IPS-NIHi7 (cell line): Measurements from ENCODE around the gene RILP.
"Not testable (repeated sequence)": the region's sequence is repeated elsewhere in the genome, so short reads cannot be mapped to it uniquely, and the experiment has no call there.

ENCODE experiments used
- DNase-seq: peaks from one replicate; pipeline ENCODE4 v3.0.0; 2012; ENCODE audit warnings: mixed read lengths; ENCODE audit errors: extremely low spot score

The RILP gene

GRCh38 chr17:1649844-1650501 lies at the start of gene RILP:
RILP (minus strand) TSS chr17:1649866; CDS start chr17:1649804, 62 bp downstream.
- DNase-seq, result peak; percentile 71

DNA sequence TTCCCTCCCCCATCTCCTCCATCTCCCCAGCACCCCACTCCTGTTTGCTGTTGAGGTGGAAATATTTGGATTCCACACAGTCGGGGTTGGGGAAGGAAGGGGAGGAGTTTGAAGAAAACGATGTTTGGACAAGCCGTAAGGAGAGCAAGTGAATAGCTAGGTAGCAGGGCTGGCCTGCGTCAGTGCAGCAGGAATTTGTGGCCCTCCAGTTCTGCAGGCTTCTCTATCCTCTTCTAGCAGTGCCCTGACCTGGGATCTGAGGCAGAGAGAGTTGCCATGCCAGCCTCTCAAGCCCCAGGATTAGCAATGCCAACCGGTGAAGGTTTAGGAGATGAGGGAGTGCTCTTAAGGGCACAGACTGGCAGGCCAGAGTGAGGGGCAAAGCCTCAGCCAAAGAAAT lies 48.0 kb upstream of the RILP start:
- DNase-seq, result no peak

DNA sequence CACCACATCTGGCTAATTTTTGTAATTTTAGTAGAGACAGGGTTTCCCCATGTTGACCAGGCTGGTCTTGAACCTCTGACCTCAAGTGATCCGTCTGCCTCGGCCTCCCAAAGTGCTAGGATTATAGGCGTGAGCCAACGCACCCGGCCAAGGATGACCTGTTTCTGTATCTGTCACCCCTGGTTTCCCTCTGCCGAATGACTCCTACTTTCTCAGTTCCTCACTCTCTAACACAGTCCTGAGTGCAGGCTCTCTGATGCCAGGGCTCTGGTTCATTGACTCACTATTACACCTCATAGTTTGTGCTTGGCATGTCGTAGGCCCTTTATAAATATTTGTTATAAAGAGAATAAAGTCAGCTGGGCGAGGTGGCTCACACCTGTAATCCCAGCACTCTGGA lies 45.7 kb upstream of the RILP start:
- DNase-seq, result no peak

DNA sequence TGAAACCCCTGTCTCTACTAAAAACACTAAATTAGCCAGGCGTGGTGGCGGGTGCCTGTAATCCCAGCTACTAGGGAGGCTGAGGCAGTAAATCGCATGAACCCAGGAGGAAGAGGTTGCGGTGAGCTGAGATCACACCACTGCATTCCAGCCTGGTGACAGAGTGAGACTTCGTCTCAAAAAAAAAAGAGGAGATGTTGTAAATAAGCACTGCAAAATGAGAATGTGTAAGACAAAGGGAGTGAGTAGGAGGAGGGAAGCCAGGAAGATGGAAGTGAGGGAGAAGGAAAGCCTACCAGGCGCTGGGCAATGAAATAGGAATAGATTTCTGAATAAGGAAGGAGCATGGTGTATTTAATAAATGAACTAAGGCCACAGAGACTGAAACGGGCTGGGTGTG lies 43.7 kb upstream of the RILP start:
- no peak for DNase-seq

- no peak for DNase-seq
Observed at GRCh38 chr17:1690544-1691221, 41.0 kb upstream of the RILP start.

DNA sequence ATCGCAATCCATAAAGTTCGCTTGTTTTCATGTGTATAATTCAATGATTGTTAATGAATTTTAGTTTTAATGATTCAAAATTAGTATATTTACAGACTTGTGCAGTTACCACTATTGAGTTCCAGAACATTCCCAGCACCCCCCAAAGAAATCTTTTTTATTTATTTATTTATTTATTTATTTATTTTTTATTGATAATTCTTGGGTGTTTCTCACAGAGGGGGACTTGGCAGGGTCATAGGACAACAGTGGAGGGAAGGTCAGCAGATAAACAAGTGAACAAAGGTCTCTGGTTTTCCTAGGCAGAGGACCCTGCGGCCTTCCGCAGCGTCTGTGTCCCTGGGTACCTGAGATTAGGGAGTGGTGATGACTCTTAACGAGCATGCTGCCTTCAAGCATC lies 38.7 kb upstream of the RILP start:
- DNase-seq, result not testable (repeated sequence)

- DNase-seq, result no peak
Observed at GRCh38 chr17:1686086-1686485, 36.4 kb upstream of the RILP start.

DNA sequence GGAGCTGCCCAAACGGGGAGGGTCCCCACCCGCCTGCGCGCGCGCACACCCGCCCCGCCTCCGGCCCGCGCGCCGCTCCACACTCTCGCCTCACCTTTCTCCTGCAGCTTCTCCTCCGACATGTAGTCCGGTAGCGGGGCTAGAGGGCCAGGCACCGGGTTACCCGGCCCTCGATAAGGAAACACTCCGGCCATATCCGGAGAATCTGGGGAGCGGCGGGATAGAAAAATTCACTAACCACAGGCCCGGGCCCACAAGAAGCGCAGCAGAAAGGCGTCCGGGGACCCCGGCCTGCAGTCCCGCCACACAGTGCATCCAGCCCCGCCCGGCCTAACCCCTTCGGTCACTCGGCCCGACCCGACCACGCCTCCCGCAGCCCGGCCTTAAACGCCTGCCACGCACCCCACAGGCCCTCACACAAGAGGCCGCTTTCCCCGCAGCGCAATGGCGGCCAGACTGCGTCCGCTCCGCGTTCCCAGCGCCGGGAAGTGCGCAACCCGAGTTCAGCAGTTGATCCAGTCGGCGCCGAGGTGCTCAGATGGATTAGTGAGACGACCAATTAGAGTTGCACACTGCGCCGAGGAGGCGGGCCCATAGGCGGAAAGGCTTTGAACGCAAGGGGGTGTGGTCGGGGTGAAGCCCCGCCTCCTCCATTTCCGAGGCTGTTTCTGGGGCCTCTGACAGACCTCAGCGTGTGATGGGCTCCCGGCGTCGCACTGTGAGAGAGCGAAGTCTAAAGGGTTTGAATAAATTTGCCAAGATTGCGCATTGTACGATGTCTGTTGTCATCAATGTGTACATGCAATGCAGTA lies 34.9 kb upstream of the RILP start, which contains the start of gene PRPF8:
TSS of gene PRPF8 (minus strand) at position 490 of the 812 bp plus-strand sequence. CDS start at position 194, 296 bp downstream.
- peak; percentile 100 for DNase-seq

- no peak for DNase-seq
Observed at GRCh38 chr17:1683459-1683858, 33.8 kb upstream of the RILP start.

DNA sequence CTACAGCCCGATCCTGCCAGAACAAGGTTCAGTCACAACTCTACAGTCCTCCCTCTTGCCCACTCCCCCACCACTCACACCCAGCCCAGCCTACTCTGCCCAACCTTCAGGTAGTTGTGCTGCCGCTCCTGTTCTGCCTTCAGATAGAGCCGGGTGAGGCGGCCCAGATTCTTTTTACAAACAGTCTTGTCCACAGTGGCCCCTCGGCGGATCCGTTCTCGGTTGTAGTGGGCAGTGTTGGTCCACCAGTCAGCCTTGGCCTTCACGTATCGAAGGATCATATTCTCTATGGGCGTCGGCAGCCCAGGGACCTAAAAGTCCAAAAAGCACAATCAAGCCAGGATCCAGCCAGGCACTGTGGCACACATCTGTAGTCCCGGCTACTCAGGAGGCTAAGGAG lies 26.7 kb upstream of the RILP start:
- no peak for DNase-seq

DNA sequence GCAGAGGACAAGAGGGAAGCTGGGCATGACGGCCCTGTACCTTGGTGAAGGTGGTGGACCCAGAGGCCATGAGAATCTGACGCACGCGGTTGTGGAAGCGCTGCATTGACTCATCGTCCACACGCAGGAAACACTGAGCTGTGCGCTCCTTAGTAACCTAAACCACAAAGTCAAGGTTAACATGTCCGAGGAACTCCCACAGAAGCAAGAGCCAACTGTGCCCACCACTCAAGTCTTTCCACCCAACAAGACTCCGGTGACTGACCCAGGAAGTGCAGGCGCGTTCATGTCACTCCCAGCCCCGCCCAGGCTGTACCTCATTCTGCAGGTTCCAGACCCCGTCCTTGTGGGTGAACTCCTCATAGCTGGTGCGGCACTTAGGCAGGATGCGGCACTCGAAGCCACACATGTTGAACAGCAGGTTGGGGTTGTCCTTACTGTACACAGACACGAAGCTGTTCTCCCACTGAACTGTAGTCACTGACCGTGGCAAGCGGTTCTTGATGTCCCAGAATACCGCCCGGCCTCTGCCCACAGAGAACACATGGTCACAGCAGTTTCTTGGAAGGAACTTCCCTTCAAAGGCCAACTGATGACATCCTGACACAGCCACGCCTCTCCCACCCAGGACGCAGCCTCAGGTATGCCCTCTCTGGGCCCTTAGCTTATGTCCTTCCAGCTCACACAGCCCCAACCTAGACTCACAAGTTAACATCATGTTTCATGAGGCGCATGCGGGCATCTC lies 23.5 kb upstream of the RILP start:
- no peak for DNase-seq

DNA sequence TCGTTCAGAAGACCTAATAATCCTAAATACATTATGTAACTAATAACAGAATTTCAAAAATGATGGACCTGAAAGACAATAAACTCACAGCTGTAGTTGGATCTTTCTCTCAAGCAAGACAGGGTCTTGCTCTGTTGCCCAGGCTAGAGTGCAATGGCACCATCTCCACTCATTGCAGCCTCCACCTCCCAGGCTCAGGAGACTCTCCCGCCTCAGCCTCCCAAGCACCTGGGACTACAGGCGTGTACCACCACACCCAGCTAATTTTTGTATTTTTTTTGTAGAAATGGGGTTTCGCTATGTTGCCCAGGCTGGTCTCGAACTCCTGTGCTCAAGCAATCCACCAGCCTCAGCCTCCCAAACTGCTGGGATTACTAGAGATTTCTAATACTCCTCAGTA lies 14.3 kb upstream of the RILP start:
- DNase-seq, result not testable (repeated sequence)

DNA sequence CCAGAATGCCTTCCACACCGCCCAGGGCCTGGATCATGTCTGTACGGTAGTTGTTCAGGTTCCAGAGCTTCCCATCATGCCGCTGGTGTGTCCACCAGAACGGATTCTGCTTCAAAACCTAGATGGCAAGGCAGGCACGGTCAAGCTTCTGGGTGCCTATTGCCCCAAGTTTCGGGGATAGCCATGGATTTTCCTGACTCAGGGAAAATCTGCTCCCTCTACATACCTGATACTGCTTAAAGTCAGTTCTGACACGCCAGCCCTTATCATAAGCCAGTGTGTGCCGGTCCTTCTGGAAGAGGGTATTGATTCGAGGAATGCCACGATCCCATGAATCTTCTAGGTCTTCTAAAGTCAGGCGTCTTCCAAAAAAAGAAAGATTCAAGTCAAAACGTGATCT lies 11.4 kb upstream of the RILP start:
- DNase-seq, result no peak

DNA sequence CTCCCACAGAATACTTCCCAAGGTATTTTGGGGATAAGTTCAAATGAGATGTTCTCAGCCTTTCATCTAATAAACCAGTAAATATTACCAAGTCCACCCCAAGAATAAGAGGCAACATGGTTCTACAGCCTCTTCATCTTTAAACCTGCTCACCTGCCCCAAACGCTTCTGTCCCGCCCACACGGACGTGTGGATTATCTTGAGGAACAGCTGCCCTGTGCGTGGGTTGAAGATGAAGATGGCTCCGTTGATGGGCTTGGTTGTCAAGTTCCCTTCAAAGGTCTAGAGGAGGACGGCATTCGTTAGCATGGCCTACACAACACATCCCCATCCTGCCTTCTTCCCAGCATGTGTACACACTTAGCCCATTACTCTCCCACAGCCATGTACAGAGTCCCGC lies 8.4 kb upstream of the RILP start:
- no peak for DNase-seq

GRCh38 chr17:1653735-1654134 lies 4.1 kb upstream of the RILP start:
- DNase-seq, result no peak

- not testable (repeated sequence) for DNase-seq
Observed at GRCh38 chr17:1652794-1653193, 3.1 kb upstream of the RILP start.

- DNase-seq, result no peak
Observed at GRCh38 chr17:1651559-1651844, 1.8 kb upstream of the RILP start.

DNA sequence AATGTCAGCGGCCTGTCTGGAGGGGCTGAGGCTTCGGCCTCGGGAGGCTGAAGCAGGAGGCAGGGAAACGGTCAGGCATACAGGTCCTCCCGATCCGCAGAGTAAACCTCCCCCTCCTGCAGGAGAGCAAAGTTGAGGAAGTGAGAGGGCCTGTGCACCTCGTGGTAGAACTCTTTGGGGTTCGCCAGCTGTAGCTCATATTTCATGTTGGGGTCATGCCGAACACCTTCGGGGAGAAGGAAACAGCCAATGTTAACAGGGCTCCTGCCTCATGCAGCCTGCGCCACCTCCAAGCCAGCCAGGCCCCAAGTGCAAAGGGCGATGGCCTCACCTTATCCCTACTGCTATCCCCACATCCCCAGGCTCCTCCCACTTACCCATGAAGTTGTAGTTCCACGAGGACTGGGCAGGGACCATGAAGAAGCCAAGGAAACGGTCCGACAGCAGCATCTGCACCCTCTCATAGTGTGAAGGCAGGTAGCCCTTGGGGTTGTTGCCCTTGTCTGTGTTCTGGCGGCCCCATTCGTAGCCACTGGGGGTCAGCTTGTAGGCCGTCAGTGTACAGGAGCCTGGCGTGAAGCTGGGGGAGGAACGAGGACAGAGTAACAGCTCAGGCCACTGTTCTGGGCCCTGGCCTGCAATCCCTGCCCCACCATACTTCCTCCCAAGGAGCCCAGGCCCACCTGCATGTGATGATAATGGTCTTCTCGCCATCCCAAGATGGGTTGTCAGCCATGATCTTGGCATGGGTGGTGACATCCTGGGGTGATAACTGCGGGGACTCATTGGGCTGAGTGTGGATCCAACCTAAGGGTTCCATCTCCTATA lies 1.3 kb upstream of the RILP start:
- no peak for DNase-seq

DNA sequence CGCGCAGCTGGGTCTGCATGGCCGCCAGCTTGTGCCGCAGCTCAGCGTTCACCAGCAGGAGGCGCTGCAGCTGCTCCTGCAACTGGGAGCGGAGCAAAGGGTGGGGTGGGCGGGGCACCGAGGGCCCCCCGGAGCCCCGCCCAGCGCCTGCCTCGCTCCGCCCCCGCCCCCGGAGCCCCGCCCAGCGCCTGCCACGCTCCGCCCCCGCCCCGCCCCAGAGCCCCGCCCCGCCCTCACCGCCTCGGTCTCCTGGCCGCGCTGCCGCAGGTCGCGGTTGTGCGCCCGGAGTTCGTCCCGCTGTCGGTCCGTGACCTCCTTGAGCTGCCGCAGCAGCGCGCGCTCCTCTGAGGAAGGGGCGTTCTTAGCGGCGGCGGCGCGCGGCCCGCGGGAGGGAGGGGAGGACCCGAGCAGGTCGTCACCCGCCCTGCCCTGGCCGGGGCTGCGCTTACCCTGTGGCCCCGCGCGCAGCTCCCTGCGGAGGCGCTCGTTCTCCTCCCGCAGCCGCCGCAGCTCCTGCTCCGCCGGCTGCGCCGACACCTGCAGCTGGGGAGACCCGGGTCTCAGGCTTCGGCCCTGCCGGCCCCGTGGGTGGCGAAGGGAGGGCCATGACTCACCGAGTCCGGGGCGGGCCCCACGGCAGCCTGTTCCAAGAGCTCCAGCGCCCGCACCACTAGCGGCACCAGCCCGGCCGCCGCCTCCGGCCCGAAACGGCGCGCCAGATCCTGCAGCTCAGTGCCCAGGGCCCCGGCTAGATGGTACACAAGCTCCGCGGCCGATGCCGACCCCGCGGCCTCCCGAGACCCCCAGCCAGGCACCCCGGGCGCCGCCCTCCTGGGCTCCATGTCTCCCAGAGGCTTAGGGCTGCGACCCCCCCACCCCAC lies 463 bp downstream of the RILP start:
- DNase-seq, result peak; percentile 86
